GM19193 (cell line): ENCODE results near the gene TUG1.

Experiments used
- POLR2A ChIP-seq: IDR thresholded peaks from 4 replicates; pipeline ENCODE4 v1.6.1; 2011; ENCODE audit not compliant: insufficient read depth, insufficient read length; ENCODE audit errors: extremely low read depth

TUG1 gene

GRCh38 chr22:30968924-30969531, at the start of gene TUG1:
TUG1 (plus strand) TSS chr22:30969265.
- TF ChIP-seq POLR2A, result peak; percentile 83

GRCh38 chr22:30919973-30920372, 49.1 kb upstream of the TUG1 start:
- TF ChIP-seq POLR2A, result no peak

GRCh38 chr22:30920407-30920806, 48.7 kb upstream of the TUG1 start:
- no peak for TF ChIP-seq POLR2A

GRCh38 chr22:30921108-30921507, 48.0 kb upstream of the TUG1 start:
- no peak for TF ChIP-seq POLR2A

GRCh38 chr22:30922151-30922611, 46.9 kb upstream of the TUG1 start:
- TF ChIP-seq POLR2A, result peak; percentile 70

GRCh38 chr22:30923168-30923900, 45.7 kb upstream of the TUG1 start:
- no peak for TF ChIP-seq POLR2A

GRCh38 chr22:30925667-30926066, 43.4 kb upstream of the TUG1 start:
- TF ChIP-seq POLR2A, result no peak

GRCh38 chr22:30926706-30927105, 42.4 kb upstream of the TUG1 start:
- TF ChIP-seq POLR2A, result no peak

- TF ChIP-seq POLR2A, result no peak
Observed at GRCh38 chr22:30927806-30928205, 41.3 kb upstream of the TUG1 start.

GRCh38 chr22:30928401-30928800, 40.7 kb upstream of the TUG1 start:
- TF ChIP-seq POLR2A, result no peak

GRCh38 chr22:30930228-30930627, 38.8 kb upstream of the TUG1 start:
- no peak for TF ChIP-seq POLR2A

- TF ChIP-seq POLR2A, result no peak
Observed at GRCh38 chr22:30931541-30932300, 37.3 kb upstream of the TUG1 start.

- no peak for TF ChIP-seq POLR2A
Observed at GRCh38 chr22:30932661-30933060, 36.4 kb upstream of the TUG1 start.

GRCh38 chr22:30933457-30933856, 35.6 kb upstream of the TUG1 start:
- TF ChIP-seq POLR2A, result no peak

GRCh38 chr22:30934053-30934452, 35.0 kb upstream of the TUG1 start:
- TF ChIP-seq POLR2A, result no peak
